ENCODE results near the gene MRTFA. TPM values are rescaled to one million over a fixed set of nuclear protein-coding genes. Genes with fewer than 3 reads are reported as not detected.

MRTFA gene
- total RNA-seq, 3 donors from 2014 or later (not counting 1 experiment from before 2014, with no cell fraction given): 81.8 to 91.9 (median 83.5) TPM

DNA sequence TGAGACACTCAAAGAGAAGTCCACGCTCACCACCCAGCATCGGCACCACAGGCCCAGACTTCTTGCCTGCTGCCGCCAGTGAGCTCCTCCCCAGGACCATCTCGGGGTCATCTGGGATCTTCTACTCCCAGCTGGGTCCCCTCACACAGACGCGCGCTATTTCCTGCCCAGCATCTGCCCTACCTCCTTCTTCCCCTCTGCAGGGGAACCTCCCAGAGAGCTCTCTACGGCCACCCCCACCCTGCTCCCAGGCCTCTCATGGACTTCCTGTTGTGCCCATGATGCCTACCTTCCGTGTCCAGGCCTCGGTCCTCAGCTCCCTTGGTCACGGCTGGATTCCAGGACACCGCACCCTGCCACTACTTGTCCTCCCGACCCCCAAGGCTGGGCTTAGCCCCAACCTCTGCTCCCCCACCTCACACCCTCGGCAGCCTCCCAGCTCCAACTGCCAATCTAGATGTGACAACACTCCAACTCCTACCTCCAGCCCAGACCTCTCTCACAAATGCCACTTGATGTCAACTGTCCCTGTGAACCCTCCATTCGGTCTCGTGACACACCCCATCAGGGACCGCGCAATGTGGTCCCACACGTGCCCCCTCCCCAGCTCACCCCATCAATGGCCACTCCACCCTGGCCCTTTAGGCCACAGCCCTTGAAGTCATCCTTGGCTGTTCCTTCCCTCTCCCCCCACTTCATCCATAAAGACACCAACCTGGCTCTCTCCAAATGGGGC lies 220.8 kb downstream of the MRTFA start:
- H3K27me3 Mint-ChIP-seq (ENCODE audit: low read depth in 2 of 2): no peaks in the 10 kb centered on the region
- 47% methylated on average over 19 of the region's 19 CpGs for WGBS (ENCODE audit: insufficient coverage)
- intact Hi-C loops (cut with micrococcal nuclease): no loop called here
- DNase-seq (peak in 1 of 2 donors; percentile 30), ATAC-seq (peak; percentile 34 to 57 (median 51))
- H3K27me3 ChIP-seq (ENCODE audit: control insufficient read depth, insufficient read depth, low read length): no peaks in the 10 kb centered on the region
- H3K36me3 Mint-ChIP-seq: no peaks in the 10 kb centered on the region
- H3K4me3 ChIP-seq (ENCODE audit: low read length): no peak overlapping the region
- H3K4me1 ChIP-seq (ENCODE audit: control insufficient read depth, insufficient read depth, low read length): peaks cover 37% of the 10 kb centered on the region
- H3K4me3 Mint-ChIP-seq: peak overlapping the region; percentile 10
- peak overlapping the region; percentile 46 for H3K27ac ChIP-seq (ENCODE audit: low read length)
- TF ChIP-seq, protein P1, sequence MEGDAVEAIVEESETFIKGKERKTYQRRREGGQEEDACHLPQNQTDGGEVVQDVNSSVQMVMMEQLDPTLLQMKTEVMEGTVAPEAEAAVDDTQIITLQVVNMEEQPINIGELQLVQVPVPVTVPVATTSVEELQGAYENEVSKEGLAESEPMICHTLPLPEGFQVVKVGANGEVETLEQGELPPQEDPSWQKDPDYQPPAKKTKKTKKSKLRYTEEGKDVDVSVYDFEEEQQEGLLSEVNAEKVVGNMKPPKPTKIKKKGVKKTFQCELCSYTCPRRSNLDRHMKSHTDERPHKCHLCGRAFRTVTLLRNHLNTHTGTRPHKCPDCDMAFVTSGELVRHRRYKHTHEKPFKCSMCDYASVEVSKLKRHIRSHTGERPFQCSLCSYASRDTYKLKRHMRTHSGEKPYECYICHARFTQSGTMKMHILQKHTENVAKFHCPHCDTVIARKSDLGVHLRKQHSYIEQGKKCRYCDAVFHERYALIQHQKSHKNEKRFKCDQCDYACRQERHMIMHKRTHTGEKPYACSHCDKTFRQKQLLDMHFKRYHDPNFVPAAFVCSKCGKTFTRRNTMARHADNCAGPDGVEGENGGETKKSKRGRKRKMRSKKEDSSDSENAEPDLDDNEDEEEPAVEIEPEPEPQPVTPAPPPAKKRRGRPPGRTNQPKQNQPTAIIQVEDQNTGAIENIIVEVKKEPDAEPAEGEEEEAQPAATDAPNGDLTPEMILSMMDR (IDR thresholded peaks at IDR 0.05): no peak
- peak overlapping the region; percentile 80 to 93 for H3K27ac Mint-ChIP-seq
- peaks cover 20 to 29% of the 10 kb centered on the region in 2 donors for H3K4me1 Mint-ChIP-seq
- H3K9me3 Mint-ChIP-seq: no peaks in the 10 kb centered on the region
- no peaks in the 10 kb centered on the region for H3K9me3 ChIP-seq (ENCODE audit: control insufficient read depth, insufficient read depth, low read length)
- peaks cover 52% of the 10 kb centered on the region for H3K36me3 ChIP-seq (ENCODE audit: control insufficient read depth, insufficient read depth, low read length)

DNA sequence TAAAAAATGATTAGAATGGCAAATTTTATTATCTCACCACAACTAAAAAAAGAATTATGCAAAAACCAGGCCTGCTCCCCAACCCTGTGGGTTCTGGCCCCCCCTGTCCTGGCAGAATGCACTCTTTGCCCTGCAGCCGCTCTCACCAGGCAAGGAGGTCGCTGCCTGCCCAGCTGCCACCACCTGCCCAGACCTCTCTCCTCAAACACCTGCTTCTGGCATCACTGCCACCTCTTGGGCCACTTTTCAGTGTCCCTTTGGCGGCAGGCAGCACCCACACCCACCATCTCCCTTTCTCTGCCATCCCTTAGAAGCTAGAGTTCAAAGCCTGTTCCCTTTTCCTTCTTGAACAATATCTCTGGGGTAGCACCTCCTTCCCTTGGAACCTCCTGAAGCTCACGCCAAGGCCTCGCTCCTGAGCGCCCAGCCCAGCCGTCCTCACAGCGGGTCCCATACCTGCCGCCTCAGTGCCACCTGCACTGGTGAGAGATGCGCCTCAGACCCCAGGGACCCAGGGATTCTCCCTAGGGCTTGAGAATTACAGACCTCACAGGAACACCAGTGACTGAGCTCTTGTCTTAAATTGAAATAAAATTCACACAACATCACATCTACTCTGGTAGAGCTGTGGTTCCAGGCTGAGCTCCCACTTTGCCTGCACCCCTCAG lies 221.5 kb downstream of the MRTFA start:
- Mint-ChIP-seq H3K4me1 (peaks cover 20 to 29% of the 10 kb centered on the region in 2 donors), H3K4me3 (peak overlapping the region; percentile 10), H3K36me3 (no peaks in the 10 kb centered on the region), H3K27me3 (ENCODE audit: low read depth in 2 of 2) (no peaks in the 10 kb centered on the region), H3K27ac (peak overlapping the region; percentile 80 to 93), H3K9me3 (no peaks in the 10 kb centered on the region)
- no peak for DNase-seq
- peak in 1 of 3 donors; percentile 12 for ATAC-seq
- Histone ChIP-seq H3K4me3 (ENCODE audit: low read length) (no peak overlapping the region), H3K4me1 (ENCODE audit: control insufficient read depth, insufficient read depth, low read length) (peaks cover 37% of the 10 kb centered on the region), H3K27me3 (ENCODE audit: control insufficient read depth, insufficient read depth, low read length) (no peaks in the 10 kb centered on the region), H3K9me3 (ENCODE audit: control insufficient read depth, insufficient read depth, low read length) (no peaks in the 10 kb centered on the region), H3K27ac (ENCODE audit: low read length) (peak overlapping the region; percentile 46), H3K36me3 (ENCODE audit: control insufficient read depth, insufficient read depth, low read length) (peaks cover 52% of the 10 kb centered on the region)
- 66% methylated on average over 10 of the region's 10 CpGs for WGBS (ENCODE audit: insufficient coverage)
- intact Hi-C loops (cut with micrococcal nuclease): no loop called here
- TF ChIP-seq, protein P1 (IDR thresholded peaks at IDR 0.05): no peak

DNA sequence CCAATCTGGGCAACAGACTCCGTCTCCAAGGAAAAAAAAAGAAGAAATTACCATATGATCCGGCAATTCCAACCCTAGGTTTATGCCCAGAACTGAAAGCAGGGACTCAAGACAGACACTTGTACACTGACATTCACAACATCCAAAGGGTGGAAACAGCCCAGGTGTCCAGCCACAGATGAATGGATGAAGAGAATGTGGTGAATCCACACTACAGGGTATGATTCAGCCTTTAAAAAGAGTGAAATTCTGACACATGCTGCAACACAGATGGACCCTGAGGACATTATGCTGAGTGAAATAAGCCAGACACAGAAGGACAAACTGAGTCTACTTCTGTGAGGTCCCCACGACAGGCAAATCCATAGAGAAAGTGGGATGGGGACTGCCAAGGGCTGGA lies 222.2 kb downstream of the MRTFA start:
- H3K36me3 ChIP-seq (ENCODE audit: control insufficient read depth, insufficient read depth, low read length): peaks cover 51% of the 10 kb centered on the region
- DNase-seq (no peak), ATAC-seq (no peak)
- H3K4me3 Mint-ChIP-seq: no peak overlapping the region
- peak overlapping the region; percentile 15 for H3K27ac ChIP-seq (ENCODE audit: low read length)
- H3K27me3 ChIP-seq (ENCODE audit: control insufficient read depth, insufficient read depth, low read length): no peaks in the 10 kb centered on the region
- TF ChIP-seq, protein P1 (IDR thresholded peaks at IDR 0.05): no peak
- no peak overlapping the region for H3K4me3 ChIP-seq (ENCODE audit: low read length)
- intact Hi-C loops (cut with micrococcal nuclease): no loop called here
- no peaks in the 10 kb centered on the region for H3K9me3 Mint-ChIP-seq
- H3K36me3 Mint-ChIP-seq: no peaks in the 10 kb centered on the region
- peaks cover 41% of the 10 kb centered on the region for H3K4me1 ChIP-seq (ENCODE audit: control insufficient read depth, insufficient read depth, low read length)
- peak overlapping the region; percentile 80 to 93 for H3K27ac Mint-ChIP-seq
- H3K27me3 Mint-ChIP-seq (ENCODE audit: low read depth in 2 of 2): no peaks in the 10 kb centered on the region
- peaks cover 20 to 30% of the 10 kb centered on the region in 2 donors for H3K4me1 Mint-ChIP-seq
- WGBS (ENCODE audit: insufficient coverage): 88% methylated on average over 3 of the region's 3 CpGs
- H3K9me3 ChIP-seq (ENCODE audit: control insufficient read depth, insufficient read depth, low read length): no peaks in the 10 kb centered on the region
